SK-N-SH treated with all-trans-retinoic acid at 6 μM for 48 hours (cell line): Measurements from ENCODE around the gene GPR180.

Experiments used
- ATAC-seq: fragments of 200-7000 bp; cut with Tn5 transposase; 3 replicates; pipeline ENCODE4 v1.9.1; 2020; ENCODE audit warnings: mild to moderate bottlenecking, moderate library complexity
- ARNTL ChIP-seq: fragments of 450-650 bp; formaldehyde crosslinking; IDR thresholded peaks from 2 replicates; pipeline ENCODE4 v1.5.0; 2020; ENCODE audit warnings: low read depth, mild to moderate bottlenecking, moderate library complexity, borderline replicate concordance
- BACH2 ChIP-seq: fragments of 250-450 bp; sonication (Bioruptor Pico); IDR thresholded peaks from 2 replicates; pipeline ENCODE4 v1.9.0; 2021; ENCODE audit warnings: mild to moderate bottlenecking, borderline replicate concordance
- CREB5 ChIP-seq: fragments of 250-450 bp; sonication (Bioruptor Pico); IDR thresholded peaks from 2 replicates; pipeline ENCODE4 v1.5.1; 2020; ENCODE audit warnings: low read depth, mild to moderate bottlenecking, moderate library complexity
- CSDC2 ChIP-seq: fragments of 250-450 bp; sonication (Bioruptor Pico); IDR thresholded peaks from 2 replicates; pipeline ENCODE4 v1.5.0; 2020; ENCODE audit warnings: mild to moderate bottlenecking, moderate library complexity
- CSRNP3 ChIP-seq: fragments of 250-450 bp; sonication (Bioruptor Pico); IDR thresholded peaks from 2 replicates; pipeline ENCODE4 v1.5.1; 2021; ENCODE audit warnings: mild to moderate bottlenecking, moderate library complexity
- ESRRG ChIP-seq: fragments of 250-450 bp; sonication (Bioruptor Pico); IDR thresholded peaks from 2 replicates; pipeline ENCODE4 v1.6.1; 2021; ENCODE audit warnings: mild to moderate bottlenecking
- OSR1 ChIP-seq: fragments of 250-450 bp; sonication (Bioruptor Pico); IDR thresholded peaks from 2 replicates; pipeline ENCODE4 v1.8.0; 2022; ENCODE audit warnings: moderate library complexity, mild to moderate bottlenecking, inconsistent platforms
- PATZ1 ChIP-seq: fragments of 250-450 bp; sonication (Bioruptor Pico); IDR thresholded peaks from 2 replicates; pipeline ENCODE4 v1.8.0; 2020; ENCODE audit warnings: mild to moderate bottlenecking, moderate library complexity, borderline replicate concordance
- POU6F1 ChIP-seq: fragments of 250-450 bp; sonication (Bioruptor Pico); IDR thresholded peaks from 2 replicates; pipeline ENCODE4 v1.8.0; 2021; ENCODE audit warnings: low read depth, mild to moderate bottlenecking, moderate library complexity, borderline replicate concordance
- RARB ChIP-seq: fragments of 250-450 bp; sonication (Bioruptor Pico); IDR thresholded peaks from 2 replicates; pipeline ENCODE4 v1.8.0; 2021; ENCODE audit warnings: mild to moderate bottlenecking, moderate library complexity
- TOX ChIP-seq: fragments of 250-450 bp; sonication (Bioruptor Pico); IDR thresholded peaks from 2 replicates; pipeline ENCODE4 v1.8.0; 2021; ENCODE audit warnings: mild to moderate bottlenecking, moderate library complexity, borderline replicate concordance
- TSHZ2 ChIP-seq: fragments of 250-450 bp; sonication (Bioruptor Pico); IDR thresholded peaks from 2 replicates; pipeline ENCODE4 v1.5.0; 2020; ENCODE audit warnings: mild to moderate bottlenecking, moderate library complexity
- ZC3H10 ChIP-seq: fragments of 250-450 bp; sonication (Bioruptor Pico); IDR thresholded peaks from 2 replicates; pipeline ENCODE4 v1.5.1; 2021; ENCODE audit warnings: mild to moderate bottlenecking, moderate library complexity
- ZFP30 ChIP-seq: fragments of 450-650 bp; formaldehyde crosslinking; IDR thresholded peaks from 2 replicates; pipeline ENCODE4 v1.5.0; 2022; ENCODE audit warnings: mild to moderate bottlenecking, moderate library complexity
- ZNF70 ChIP-seq: fragments of 450-650 bp; formaldehyde crosslinking; IDR thresholded peaks from 2 replicates; pipeline ENCODE4 v1.5.0; 2020; ENCODE audit warnings: mild to moderate bottlenecking, moderate library complexity
- ZNF8 ChIP-seq: fragments of 450-650 bp; formaldehyde crosslinking; IDR thresholded peaks from 2 replicates; pipeline ENCODE4 v1.5.0; 2020; ENCODE audit warnings: mild to moderate bottlenecking, moderate library complexity

The GPR180 gene

GRCh38 chr13:94590744-94591143 lies 10.9 kb upstream of the GPR180 start:
- no peak for TF ChIP-seq RARB (CRISPR knock-in tag)
- TF ChIP-seq CSDC2 (CRISPR knock-in tag): no peak
- TF ChIP-seq ARNTL (CRISPR knock-in tag): no peak
- no peak for TF ChIP-seq ZNF8
- TF ChIP-seq ZFP30 (CRISPR knock-in tag): no peak
- TF ChIP-seq POU6F1 (CRISPR knock-in tag): no peak
- no peak for TF ChIP-seq OSR1
- no peak for TF ChIP-seq TSHZ2 (CRISPR knock-in tag)
- TF ChIP-seq ZNF70: no peak
- TF ChIP-seq CREB5 (CRISPR knock-in tag): no peak
- ATAC-seq: no peak

GRCh38 chr13:94595001-94595949 lies 6.4 kb upstream of the GPR180 start:
- ATAC-seq: peak; percentile 75
- TF ChIP-seq CSRNP3 (CRISPR knock-in tag) (no peak), TOX (CRISPR knock-in tag) (no peak), RARB (CRISPR knock-in tag) (no peak), BACH2 (no peak)

GRCh38 chr13:94595950-94596574 lies 5.6 kb upstream of the GPR180 start, which contains the start of gene TGDS:
Gene TGDS (minus strand): TSS chr13:94596152. CDS start chr13:94596136, 16 bp downstream.
- no peak for TF ChIP-seq ESRRG (CRISPR knock-in tag)
- TF ChIP-seq TOX (CRISPR knock-in tag): no peak
- TF ChIP-seq PATZ1 (CRISPR knock-in tag): no peak
- TF ChIP-seq ZC3H10 (CRISPR knock-in tag): no peak
- no peak for TF ChIP-seq ZNF8
- TF ChIP-seq BACH2: no peak
- TF ChIP-seq POU6F1 (CRISPR knock-in tag): no peak
- ATAC-seq: peak; percentile 99
